Stimulated activated CD8-positive, alpha-beta memory T cell treated with anti-CD3 and anti-CD28 coated beads, Interleukin-15, amount 100 ng/mL, for 24 hours (primary cell): ENCODE measurements around the gene TMEM270.
"Not testable (repeated sequence)": the region's sequence is repeated elsewhere in the genome, so short reads cannot be mapped to it uniquely, and the experiment has no call there.

ENCODE experiments used
- DNase-seq: peaks from one replicate; pipeline ENCODE4 v3.0.0-alpha.2; 2020; ENCODE audit warnings: low read depth

Gene TMEM270, protein sequence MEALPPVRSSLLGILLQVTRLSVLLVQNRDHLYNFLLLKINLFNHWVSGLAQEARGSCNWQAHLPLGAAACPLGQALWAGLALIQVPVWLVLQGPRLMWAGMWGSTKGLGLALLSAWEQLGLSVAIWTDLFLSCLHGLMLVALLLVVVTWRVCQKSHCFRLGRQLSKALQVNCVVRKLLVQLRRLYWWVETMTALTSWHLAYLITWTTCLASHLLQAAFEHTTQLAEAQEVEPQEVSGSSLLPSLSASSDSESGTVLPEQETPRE

DNA sequence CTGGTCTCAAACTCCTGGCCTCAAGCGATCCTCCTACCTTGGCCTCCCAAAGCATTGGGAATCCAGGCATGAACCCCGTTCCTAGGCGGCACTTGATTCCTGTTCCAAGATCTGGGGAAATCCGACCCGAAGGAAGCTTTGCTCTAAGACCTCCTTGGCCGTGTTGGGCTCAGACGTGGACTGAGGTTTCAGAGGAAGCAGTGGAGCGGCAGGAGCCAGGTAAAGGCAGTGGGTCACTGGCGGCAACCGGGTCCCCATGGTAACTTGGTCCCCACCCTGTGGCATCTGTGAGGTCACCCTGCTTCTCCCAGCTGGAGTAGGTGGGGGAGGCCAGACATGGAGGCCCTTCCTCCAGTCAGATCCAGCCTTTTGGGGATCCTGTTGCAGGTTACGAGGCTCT lies at the start of gene TMEM270:
Gene TMEM270, plus strand, starts transcription at position 301 of the 400 bp plus-strand sequence. Its CDS starts 36 bp downstream, at position 337.
- DNase-seq = no peak

DNA sequence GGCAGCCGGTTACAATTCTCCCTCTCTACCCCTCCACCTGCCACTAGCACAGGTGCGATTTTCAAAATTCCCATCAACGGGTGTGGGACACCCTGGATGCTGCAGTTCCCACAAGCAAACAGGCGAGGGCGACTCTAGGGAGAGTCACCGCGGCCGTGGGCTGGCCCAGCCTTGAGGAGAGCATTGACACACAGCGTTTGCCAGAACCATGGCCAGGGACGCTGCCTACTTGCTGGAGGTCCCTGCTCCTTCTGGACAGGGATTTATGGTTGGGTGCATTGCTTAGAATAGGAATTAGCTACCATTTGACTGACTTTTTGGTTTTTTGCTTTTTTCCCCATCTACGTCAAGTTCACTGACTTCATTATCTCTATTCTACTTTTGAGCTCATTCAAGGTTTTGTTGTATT lies 49.2 kb upstream of the TMEM270 start:
- peak; percentile 33 for DNase-seq

DNA sequence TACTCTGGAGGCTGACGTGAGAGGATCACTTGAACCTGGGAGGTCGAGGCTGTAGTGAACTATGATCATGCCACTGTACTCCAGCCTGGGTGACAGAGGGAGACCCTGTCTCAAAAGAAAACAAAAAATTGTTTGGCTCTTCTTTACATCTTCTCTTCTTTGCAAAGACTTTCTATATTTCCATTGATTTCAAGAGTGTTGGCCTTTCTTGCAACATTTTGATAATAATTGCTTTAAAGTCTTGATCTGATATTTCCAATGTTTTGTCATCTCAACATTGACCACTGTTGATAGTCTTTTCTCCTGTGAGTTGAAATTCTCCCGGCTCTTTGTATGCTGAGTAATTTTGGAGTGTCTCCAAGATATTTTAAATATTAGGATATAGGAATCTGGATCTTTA lies 48.0 kb upstream of the TMEM270 start:
- DNase-seq = no peak

DNA sequence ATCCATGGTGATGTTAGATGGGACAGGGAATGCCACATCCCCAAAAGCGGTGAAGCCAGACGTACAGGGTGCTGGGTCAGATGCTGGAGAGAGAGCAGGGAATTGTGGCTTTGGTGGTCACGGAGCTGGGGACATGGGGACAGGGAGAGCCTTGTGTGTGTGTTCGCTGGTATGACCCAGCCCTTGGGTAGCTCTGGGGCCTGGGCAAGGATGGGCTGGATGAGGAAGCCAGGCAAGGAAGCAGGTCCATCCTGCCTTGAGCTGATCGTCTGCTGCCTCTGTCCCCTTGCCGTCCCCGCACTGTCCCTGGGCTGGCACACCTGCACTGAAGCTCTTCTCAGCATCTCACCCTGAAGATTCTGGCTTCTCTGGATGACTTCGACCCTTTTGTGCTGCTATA lies 45.5 kb upstream of the TMEM270 start:
- no peak for DNase-seq

DNA sequence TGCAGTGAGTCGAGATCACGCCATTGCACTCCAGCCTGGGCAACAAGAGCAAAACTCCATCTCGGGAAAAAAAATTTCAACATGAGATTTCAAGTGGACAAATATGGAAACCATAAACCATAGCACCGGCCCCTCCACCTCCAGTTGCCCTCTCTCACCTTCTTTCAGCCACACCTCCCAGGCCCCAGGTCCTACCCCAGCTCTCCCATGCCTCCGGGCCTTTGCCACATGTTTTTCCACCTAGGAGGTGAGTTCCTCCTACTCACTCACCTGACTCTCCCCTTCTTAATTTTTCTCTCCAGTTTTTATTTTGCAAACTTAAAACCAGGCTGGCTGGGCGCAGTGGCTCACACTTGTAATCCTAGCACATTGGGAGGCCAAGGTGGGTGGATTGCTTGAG lies 43.8 kb upstream of the TMEM270 start:
- no peak for DNase-seq

DNA sequence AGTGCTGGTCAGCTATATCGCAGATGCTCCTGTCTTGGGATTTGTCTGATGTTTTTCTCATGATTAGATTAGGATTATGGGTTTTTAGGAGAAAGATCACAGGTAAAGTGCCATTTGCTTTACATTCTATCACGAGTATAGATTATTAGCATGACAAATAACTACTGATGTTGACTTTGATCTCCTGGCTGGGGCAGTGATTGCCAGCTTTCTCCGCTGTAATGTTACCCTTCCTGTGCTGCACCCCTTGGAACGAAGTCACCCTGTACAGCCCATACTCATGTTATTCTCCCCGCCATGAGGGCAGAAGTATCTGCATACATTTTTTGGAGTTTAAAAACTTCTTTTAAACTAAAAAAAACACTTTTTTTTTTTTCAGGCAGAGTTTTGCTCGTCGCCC lies 40.9 kb upstream of the TMEM270 start:
- no peak for DNase-seq

DNA sequence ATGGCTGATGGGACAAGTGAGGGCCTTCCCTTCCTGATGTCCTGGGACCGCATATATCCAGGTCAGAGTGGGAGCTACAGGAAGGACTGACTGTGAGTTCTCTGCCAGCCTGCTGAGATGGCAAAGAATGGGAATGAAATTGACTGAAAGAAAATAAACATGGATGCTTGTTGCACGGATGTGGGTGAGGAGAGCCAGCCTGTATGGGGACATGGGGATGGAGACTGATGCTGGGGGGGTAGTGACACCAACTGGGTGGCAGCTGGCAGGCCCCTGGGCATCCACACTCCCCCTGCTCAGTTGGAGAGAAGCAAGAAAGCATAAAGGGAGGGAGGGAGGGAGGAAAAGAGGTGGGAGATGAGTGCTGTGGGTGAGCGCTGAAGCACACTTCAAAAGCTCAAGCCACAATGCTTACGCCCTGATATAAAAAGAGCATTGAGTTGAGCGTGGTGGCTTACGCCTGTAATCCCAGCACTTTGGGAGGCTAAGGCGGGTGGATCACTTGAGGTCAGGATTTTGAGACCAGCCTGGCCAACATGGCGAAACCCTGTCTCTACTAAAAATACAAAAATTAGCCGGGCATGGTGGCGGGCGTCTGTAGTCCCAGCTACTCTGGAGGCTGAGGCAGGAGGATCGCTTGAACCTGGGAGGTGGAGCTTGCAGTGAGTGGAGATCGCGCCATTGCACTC lies 39.2 kb upstream of the TMEM270 start:
- DNase-seq = not testable (repeated sequence)

DNA sequence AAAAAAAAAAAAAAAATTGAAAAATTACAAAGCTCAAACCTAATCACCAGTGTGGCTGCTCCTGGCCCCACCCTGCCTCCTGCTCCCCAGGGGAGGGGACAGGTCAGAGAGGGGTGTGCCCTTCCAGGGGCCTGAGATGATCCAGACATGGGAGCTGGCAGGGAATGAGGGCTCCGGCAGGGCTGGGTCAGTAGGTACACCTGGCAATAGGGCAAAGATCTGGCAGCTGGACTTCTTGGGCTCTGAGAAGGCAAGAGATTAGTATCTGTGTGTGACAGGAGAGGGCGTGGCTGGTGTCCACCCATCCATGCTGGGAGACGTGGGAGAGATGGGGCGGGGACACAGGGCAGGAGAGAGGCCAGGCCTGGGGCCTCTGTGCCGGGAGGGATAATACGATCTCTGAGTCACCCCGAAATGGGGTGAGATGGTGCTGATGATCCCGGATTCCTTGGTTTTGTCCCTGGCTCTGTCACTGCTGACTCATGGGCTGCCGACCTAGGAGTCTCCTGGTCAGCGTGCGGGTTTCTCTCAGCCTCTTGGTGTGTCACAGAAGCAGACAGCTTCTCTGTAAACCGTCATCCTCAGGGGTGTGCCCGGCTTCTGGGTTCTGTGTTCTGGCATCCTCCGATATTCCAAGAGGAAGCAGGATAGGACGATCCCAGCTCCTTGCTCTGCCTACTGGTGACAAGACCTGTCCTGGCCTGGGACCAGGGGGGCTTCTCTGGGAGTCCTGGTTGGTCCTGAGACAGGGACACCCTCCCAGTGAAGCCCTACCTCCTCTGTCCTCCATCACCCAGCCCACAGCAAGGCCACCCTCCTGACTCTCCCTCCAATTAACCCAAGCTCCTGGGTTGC lies 38.4 kb upstream of the TMEM270 start:
- DNase-seq = no peak

DNA sequence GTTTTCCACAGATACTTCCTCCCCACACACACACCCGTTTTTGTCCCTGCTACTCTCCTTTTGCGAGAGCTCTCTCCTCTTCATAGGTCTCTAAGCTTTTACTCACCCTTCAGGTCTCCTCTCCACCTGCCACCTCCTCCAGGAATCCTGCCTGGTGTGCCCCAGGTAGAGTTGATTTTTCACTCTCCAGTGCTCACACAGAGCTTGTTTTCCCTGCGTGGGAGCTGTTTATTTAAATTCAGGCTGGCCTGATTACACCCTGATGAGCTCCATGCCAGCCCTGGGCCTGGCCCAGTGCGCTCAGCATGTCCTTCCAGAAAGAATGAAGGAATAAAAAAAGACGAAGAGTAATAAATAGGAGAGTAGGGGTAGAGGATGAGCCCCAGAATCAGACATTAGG lies 37.7 kb upstream of the TMEM270 start:
- no peak for DNase-seq

DNA sequence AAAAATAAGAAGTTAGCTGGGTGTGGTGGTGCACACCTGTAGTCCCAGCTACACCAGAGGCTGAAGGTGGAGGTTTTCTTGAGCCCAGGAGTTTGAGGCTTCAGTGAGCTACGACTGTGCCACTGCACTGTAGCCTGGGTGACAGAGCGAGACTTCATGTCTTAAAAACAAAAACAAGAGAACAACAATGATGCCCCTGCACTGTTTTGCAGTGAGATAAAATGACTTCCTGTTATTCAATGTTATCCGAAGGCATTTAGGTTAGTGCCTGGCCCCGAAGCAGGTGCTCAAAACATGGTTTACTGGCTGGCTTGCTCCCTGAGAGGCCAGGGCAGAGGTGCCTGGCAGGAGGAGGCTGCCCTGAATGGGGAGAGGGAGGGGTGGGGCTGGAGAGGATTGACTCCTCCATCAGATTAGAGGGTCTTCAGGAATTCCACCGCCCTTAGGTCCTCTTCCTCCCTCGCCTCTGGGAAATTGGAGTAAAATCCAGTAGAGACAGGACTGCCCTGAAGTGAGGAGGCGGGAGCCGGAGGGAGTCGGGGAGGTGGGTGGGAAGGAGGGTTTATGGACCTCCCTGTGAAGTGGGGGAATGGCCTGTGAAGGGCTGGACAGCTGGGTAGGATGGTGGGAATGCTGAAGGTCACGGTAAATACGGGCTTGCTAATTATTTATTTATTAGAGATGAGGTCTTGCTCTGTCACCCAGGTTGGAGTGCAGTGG lies 36.9 kb upstream of the TMEM270 start:
- no peak for DNase-seq

DNA sequence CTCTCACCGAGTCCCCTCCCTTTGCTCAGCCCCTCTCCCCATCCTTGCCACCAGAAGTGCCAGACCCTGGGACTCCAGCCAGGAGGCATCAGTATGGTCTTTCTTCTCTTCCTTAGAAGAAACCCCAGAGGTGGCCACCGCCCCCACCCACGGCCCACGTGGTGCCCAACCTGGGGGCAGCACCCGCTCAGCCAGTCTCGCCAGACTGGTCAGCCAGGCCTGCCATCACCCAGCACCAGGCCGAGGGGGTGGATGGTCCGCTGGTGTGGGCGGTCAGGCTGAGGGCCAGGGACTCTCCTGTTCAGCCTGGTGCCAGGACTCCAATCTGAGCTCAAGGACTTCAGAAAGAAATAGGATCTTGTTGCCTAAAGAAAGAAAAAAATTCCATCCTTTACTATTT lies 36.0 kb upstream of the TMEM270 start:
- DNase-seq = no peak

DNA sequence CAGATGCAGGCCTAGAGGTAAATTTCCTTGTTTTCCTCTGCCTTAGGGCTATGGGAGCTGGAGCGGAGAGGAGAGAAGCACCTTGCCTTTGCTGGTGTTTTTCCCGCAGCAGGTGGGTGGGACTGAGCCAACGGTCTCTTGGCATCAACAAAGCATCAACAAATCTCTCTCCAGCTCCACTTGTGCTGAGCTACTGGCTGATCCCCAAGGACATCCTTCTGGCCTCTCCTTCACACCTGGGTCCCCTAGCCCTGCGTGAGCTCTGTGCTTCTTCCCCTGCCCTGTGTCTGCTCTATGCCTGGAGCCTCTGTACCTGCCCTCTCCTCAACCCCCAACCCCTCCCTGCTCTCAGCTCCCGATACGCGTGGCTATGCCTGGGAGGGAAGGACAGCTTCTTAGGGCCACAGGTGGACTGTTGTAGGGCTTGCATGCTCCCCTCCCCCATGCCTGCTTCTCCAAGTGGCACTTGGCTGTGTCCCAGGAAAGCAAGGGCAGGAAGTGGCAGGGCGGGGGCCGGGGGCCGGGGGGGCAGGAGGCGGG lies 33.3 kb upstream of the TMEM270 start:
- no peak for DNase-seq

DNA sequence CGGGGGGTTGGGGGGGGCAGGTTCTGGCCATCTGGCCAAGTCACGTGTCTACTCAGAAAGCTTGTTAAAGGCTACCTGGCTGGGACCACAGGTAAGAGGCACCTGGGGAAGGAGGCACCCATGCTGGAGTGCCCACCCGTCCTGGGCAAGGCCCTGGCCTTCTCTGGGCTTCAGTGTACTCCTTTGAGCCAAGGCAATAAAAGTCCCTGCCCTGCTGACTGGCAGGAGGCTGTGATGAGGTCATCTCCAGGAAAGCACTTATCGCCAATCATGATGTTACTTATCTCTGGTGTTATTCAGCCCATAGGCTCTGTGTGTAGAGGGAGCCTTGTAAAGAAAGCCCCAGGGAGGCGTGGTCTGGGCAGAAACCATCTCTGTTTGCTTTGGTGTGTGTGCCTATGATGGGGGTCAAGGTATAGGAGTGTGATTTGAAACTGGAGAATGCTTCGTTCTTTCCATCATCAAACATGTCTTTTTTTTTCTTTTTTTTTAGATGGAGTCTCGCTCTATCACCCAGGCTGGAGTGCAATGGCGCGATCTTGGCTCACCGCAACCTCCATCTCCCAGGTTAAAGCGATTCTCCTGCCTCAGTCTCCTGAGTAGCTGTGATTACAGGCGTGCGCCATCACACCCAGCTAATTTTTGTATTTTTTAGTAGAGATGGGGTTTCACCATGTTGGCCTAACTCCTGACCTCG lies 32.7 kb upstream of the TMEM270 start:
- DNase-seq = no peak

DNA sequence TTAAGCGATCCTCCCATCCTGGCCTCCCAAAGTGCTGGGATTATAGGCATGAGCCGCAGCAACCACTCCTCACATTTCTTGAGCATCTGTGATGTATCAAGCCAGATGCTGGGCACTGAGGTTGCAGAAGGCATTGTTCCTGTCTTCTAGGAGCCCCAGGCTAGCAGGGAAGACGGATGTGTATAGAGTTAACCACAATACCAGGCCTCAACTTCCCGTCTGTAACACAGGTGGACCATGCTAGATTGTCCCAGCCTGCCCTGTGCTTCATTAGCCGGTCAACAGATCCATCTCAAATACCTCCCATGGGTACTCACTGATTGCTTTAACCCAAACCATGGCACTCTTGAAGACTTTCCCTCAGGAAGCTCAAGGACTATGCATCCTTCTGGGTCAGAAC lies 32.0 kb upstream of the TMEM270 start:
- DNase-seq = no peak

DNA sequence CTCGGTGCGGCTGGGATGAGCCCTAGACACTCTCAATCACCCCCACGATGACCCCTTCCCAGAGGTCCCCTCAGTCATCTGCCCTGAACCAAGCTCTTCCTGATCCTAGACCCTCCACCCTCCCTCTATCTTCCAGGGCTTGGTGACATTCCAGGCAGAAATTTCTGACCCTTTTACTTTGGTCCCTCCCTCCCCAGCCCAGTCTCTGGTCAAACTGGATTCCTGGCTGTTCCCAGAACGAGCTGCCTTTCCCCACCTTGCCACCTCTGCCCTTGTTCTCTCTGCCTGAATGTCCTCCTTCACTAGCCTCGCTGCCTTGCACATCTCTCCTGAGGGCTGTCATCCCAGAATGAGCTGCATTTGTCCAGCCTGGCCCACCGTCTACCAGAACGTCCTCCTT lies 31.5 kb upstream of the TMEM270 start:
- DNase-seq = no peak

DNA sequence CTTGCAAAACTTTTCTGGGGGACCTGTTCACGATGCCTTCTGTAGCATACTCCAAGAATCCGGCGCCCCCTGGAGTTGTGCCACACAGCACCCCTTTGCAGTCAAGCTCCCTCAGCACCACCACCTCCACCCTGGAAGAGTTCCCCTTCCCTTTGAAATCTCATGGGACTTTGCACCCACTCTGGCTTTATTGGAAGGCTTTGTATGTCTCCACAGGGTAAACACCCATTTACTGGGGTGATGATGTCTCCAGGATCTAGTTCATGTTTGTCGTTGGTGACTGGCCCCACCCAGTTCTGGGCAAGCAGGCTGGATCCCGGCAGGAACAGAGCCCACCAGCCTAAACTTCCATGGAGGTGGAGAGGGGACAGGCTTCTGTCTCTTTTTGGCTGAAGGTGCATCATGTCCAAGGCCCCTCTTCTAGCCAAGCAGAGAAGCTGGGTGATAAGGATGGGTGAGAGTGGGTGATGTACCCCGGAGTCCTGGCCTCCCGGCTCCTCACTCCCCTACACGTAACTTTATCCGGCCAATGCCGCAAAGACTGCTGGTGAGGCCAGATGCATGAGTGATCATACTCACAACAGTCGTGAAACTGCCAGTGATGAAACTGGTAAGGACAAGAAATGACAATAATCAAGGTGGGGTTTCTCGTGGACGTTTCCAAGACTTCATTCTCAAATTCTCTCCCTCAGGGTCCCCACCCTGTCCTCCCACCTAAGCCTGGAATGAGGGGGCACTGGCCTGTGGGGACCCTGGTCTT lies 30.9 kb upstream of the TMEM270 start:
- no peak for DNase-seq

DNA sequence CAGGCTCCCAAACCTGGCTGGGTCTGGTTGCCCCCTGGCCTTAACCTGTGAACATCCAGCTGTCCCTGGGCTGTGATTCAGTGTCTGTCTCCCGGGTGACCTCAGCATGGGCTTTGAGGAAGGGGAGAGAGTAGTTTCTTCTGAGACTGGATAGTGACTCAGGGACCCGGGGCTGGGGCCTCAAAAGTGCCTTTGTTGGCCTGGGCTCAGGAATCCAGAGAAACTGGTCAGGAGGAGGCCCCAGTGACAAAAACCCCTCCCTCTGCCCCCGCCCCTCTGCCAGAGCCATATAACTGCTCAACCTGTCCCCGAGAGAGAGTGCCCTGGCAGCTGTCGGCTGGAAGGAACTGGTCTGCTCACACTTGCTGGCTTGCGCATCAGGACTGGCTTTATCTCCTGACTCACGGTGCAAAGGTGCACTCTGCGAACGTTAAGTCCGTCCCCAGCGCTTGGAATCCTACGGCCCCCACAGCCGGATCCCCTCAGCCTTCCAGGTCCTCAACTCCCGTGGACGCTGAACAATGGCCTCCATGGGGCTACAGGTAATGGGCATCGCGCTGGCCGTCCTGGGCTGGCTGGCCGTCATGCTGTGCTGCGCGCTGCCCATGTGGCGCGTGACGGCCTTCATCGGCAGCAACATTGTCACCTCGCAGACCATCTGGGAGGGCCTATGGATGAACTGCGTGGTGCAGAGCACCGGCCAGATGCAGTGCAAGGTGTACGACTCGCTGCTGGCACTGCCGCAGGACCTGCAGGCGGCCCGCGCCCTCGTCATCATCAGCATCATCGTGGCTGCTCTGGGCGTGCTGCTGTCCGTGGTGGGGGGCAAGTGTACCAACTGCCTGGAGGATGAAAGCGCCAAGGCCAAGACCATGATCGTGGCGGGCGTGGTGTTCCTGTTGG lies 30.0 kb upstream of the TMEM270 start, which contains the start of gene CLDN4:
Gene CLDN4, plus strand, starts transcription at position 316 of the 903 bp plus-strand sequence. Its CDS starts 206 bp downstream, at position 522.
- no peak for DNase-seq

DNA sequence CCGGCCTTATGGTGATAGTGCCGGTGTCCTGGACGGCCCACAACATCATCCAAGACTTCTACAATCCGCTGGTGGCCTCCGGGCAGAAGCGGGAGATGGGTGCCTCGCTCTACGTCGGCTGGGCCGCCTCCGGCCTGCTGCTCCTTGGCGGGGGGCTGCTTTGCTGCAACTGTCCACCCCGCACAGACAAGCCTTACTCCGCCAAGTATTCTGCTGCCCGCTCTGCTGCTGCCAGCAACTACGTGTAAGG lies 29.4 kb upstream of the TMEM270 start:
- no peak for DNase-seq

DNA sequence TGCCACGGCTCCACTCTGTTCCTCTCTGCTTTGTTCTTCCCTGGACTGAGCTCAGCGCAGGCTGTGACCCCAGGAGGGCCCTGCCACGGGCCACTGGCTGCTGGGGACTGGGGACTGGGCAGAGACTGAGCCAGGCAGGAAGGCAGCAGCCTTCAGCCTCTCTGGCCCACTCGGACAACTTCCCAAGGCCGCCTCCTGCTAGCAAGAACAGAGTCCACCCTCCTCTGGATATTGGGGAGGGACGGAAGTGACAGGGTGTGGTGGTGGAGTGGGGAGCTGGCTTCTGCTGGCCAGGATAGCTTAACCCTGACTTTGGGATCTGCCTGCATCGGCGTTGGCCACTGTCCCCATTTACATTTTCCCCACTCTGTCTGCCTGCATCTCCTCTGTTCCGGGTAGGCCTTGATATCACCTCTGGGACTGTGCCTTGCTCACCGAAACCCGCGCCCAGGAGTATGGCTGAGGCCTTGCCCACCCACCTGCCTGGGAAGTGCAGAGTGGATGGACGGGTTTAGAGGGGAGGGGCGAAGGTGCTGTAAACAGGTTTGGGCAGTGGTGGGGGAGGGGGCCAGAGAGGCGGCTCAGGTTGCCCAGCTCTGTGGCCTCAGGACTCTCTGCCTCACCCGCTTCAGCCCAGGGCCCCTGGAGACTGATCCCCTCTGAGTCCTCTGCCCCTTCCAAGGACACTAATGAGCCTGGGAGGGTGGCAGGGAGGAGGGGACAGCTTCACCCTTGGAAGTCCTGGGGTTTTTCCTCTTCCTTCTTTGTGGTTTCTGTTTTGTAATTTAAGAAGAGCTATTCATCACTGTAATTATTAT lies 28.9 kb upstream of the TMEM270 start:
- no peak for DNase-seq
